ENCODE results near the gene PSME3. TPM values are rescaled to one million over a fixed set of nuclear protein-coding genes. Genes with fewer than 3 reads are reported as not detected.

PSME3 gene
- total and polyA plus RNA-seq, 2 of the 13 experiments (the other 11 are each of a cell fraction or from before 2014, with no cell fraction given), result 66.3 to 135 TPM

GRCh38 chr17:42891539-42892152 lies 58.4 kb downstream of the PSME3 start:
- H4K20me1 ChIP-seq (ENCODE audit: insufficient read depth, low read length), result no peaks in the 10 kb centered on the region
- no peaks in the 10 kb centered on the region for H3K9me3 ChIP-seq (ENCODE audit: low read length)
- FAIRE-seq (peak; percentile 43), ATAC-seq (peak; percentile 76), DNase-seq (ENCODE audit: low spot score) (peak; percentile 63)
- peaks cover 98% of the 10 kb centered on the region for H3K4me1 ChIP-seq (ENCODE audit: insufficient read depth, low read length)
- peak overlapping the region; percentile 59 for H3K9ac ChIP-seq (ENCODE audit: insufficient read depth, low read depth, low read length)
- intact Hi-C loops (cut with micrococcal nuclease; ENCODE audit: unreplicated experiment) (no loop called here), in situ Hi-C loops (cut with HindIII; ENCODE audit: extremely low pct_ligation_motif_present, low pct_unique_long_range_greater_than_20kb) (no loop called here)
- CTCF ChIA-PET (ENCODE audit: low intra/inter-chr PET ratio, low total read pairs), result no interaction called here
- H3K4me3 ChIP-seq (replicated peaks in 1 of 3; ENCODE audit: insufficient read depth in 1 of 3, low read depth in 2 of 3, low read length in 3 of 3), result peak overlapping the region in 2 of 3 experiments; percentile 9 to 39; a peak in 2 of 6 replicates
- no peak overlapping the region for H2AFZ ChIP-seq (ENCODE audit: low read length)
- peak overlapping the region; percentile 79 for H3K27ac ChIP-seq (ENCODE audit: extremely low read length, insufficient read depth, low read length)
- H3K36me3 ChIP-seq (replicated peaks in 1 of 2; ENCODE audit: control insufficient read depth in 1 of 2, insufficient read depth in 2 of 2, low read length in 2 of 2), result no peaks in the 10 kb centered on the region
- H3K79me2 ChIP-seq (ENCODE audit: insufficient read depth, low read length), result no peaks in the 10 kb centered on the region
- WGBS (ENCODE audit: low lambda C conversion rate), result 4% methylated on average over 10 of the region's 10 CpGs
- H3K4me2 ChIP-seq (ENCODE audit: low read depth, low read length), result peak overlapping the region; percentile 74
- H3K27me3 ChIP-seq (ENCODE audit: control insufficient read depth in 1 of 2, insufficient read depth in 2 of 2, low read length in 2 of 2), result no peaks in the 10 kb centered on the region
- no TSS peak for BruUV-seq (replicated peaks)
- POLR2A ChIA-PET, result interaction anchor here (0.8 to 3.6 kb wide), 15 partner anchors 10 to 213 kb away, joined by 3 to 20 read pairs (median 4); partner anchors contain the start of genes BECN1, PSME3, RPL27 and VPS25
- TF ChIP-seq LCORL (IDR thresholded peaks at IDR 0.05) (no peak), LCORL (CRISPR knock-in tag; IDR thresholded peaks at IDR 0.05) (peak; percentile 91), KIAA2018 (CRISPR knock-in tag; IDR thresholded peaks at IDR 0.05; ENCODE audit: borderline replicate concordance) (no peak), ZNF558 (CRISPR knock-in tag; IDR thresholded peaks at IDR 0.05; ENCODE audit: borderline replicate concordance) (no peak), REL (CRISPR knock-in tag; conservative IDR thresholded peaks at IDR 0.05) (no peak), PAWR (CRISPR knock-in tag; IDR thresholded peaks at IDR 0.05; ENCODE audit: borderline replicate concordance) (no peak), ZNF619 (CRISPR knock-in tag; IDR thresholded peaks at IDR 0.05) (peak; percentile 78; the same call in 1 of the 2 replicates), HINFP (CRISPR knock-in tag; IDR thresholded peaks at IDR 0.05; ENCODE audit: low read depth) (no peak), PHF21A (CRISPR knock-in tag; IDR thresholded peaks at IDR 0.05) (peak; percentile 88), IKZF4 (CRISPR knock-in tag; IDR thresholded peaks at IDR 0.05; ENCODE audit: borderline replicate concordance, low read depth, not compliant biosample characterization) (no peak), TCF7L2 (IDR thresholded peaks at IDR 0.05; ENCODE audit: low read depth, low read length) (no peak)

All from HepG2 (cell line).